ENCODE results near the gene TSC22D4. TPM values are rescaled to one million over a fixed set of nuclear protein-coding genes. Genes with fewer than 3 reads are reported as not detected.
A peak's percentile ranks its signal among the peaks of the same experiment; 100 is the strongest.

TSC22D4 gene
- total RNA-seq, 2 experiments from 2014 or later: 133 to 136 TPM

GRCh38 chr7:100434297-100435144 lies 44.5 kb downstream of the TSC22D4 start:
- H3K4me3 Mint-ChIP-seq: peak overlapping the region; percentile 89
- peaks cover 53% of the 10 kb centered on the region for H3K4me1 Mint-ChIP-seq
- no peaks in the 10 kb centered on the region for H3K27me3 Mint-ChIP-seq
- DNase-seq: no peak
- peak overlapping the region; percentile 93 for H3K27ac Mint-ChIP-seq
- ChIA-PET CTCF (interaction anchor here (1.0 to 1.1 kb wide), 3 partner anchors 16 to 125 kb away, joined by 3 to 4 read pairs (median 3); no protein-coding TSS in a partner anchor), POLR2A (interaction anchor here (0.7 to 4.3 kb wide), 15 partner anchors 10 to 691 kb away, joined by 3 to 25 read pairs (median 4); partner anchors contain the start of genes FBXO24, LRCH4, MOSPD3 and POP7)
- H3K36me3 Mint-ChIP-seq (ENCODE audit: low read depth): peaks cover 57% of the 10 kb centered on the region
- H3K9me3 Mint-ChIP-seq: no peaks in the 10 kb centered on the region

GRCh38 chr7:100433592-100434296 lies 45.3 kb downstream of the TSC22D4 start:
- H3K4me1 Mint-ChIP-seq: peaks cover 57% of the 10 kb centered on the region
- H3K27ac Mint-ChIP-seq: peak overlapping the region; percentile 93
- no peaks in the 10 kb centered on the region for H3K27me3 Mint-ChIP-seq
- ChIA-PET CTCF (interaction anchor here (1.1 kb wide), 1 partner anchor 126 kb away, joined by 4 read pairs; no protein-coding TSS in a partner anchor), POLR2A (interaction anchor here (1.0 to 4.3 kb wide), 7 partner anchors 11 to 213 kb away, joined by 3 to 25 read pairs (median 3); partner anchors contain the start of gene MOSPD3)
- H3K36me3 Mint-ChIP-seq (ENCODE audit: low read depth): peaks cover 64% of the 10 kb centered on the region
- peak overlapping the region; percentile 89 for H3K4me3 Mint-ChIP-seq
- DNase-seq: no peak
- H3K9me3 Mint-ChIP-seq: no peaks in the 10 kb centered on the region

- Mint-ChIP-seq H3K4me1 (peaks cover 59% of the 10 kb centered on the region), H3K27me3 (no peaks in the 10 kb centered on the region), H3K36me3 (ENCODE audit: low read depth) (peaks cover 68% of the 10 kb centered on the region), H3K27ac (peak overlapping the region; percentile 93), H3K9me3 (no peaks in the 10 kb centered on the region), H3K4me3 (no peak overlapping the region)
- CTCF ChIA-PET: no interaction called here
- POLR2A ChIA-PET: interaction anchor here (1.0 to 4.3 kb wide), 3 partner anchors 11 to 179 kb away, joined by 3 to 25 read pairs (median 3); partner anchors contain the start of gene MOSPD3
- no peak for DNase-seq
Observed at GRCh38 chr7:100433276-100433591, 45.8 kb downstream of the TSC22D4 start.

- no peak for DNase-seq
- CTCF ChIA-PET: no interaction called here
- H3K4me3 Mint-ChIP-seq: no peak overlapping the region
- peaks cover 63% of the 10 kb centered on the region for H3K4me1 Mint-ChIP-seq
- peaks cover 1% of the 10 kb centered on the region for H3K27me3 Mint-ChIP-seq
- peak overlapping the region; percentile 93 for H3K27ac Mint-ChIP-seq
- POLR2A ChIA-PET: interaction anchor here (1.0 to 4.3 kb wide), 3 partner anchors 12 to 180 kb away, joined by 3 to 25 read pairs (median 3); partner anchors contain the start of gene MOSPD3
- peaks cover 72% of the 10 kb centered on the region for H3K36me3 Mint-ChIP-seq (ENCODE audit: low read depth)
- H3K9me3 Mint-ChIP-seq: no peaks in the 10 kb centered on the region
Observed at GRCh38 chr7:100432621-100433275, 46.3 kb downstream of the TSC22D4 start.

- Mint-ChIP-seq H3K36me3 (ENCODE audit: low read depth) (peaks cover 72% of the 10 kb centered on the region), H3K4me3 (peak overlapping the region; percentile 87), H3K4me1 (peaks cover 65% of the 10 kb centered on the region), H3K27ac (peak overlapping the region; percentile 93), H3K9me3 (no peaks in the 10 kb centered on the region), H3K27me3 (peaks cover 3% of the 10 kb centered on the region)
- POLR2A ChIA-PET: no interaction called here
- no peak for DNase-seq
- CTCF ChIA-PET: no interaction called here
Observed at GRCh38 chr7:100432053-100432452, 47.0 kb downstream of the TSC22D4 start.

- Mint-ChIP-seq H3K9me3 (no peaks in the 10 kb centered on the region), H3K4me1 (peaks cover 63% of the 10 kb centered on the region), H3K27ac (peak overlapping the region; percentile 93), H3K27me3 (peaks cover 3% of the 10 kb centered on the region), H3K4me3 (peak overlapping the region; percentile 87), H3K36me3 (ENCODE audit: low read depth) (peaks cover 70% of the 10 kb centered on the region)
- ChIA-PET CTCF (no interaction called here), POLR2A (no interaction called here)
- no peak for DNase-seq
Observed at GRCh38 chr7:100431286-100431735, 47.7 kb downstream of the TSC22D4 start.

- H3K27ac Mint-ChIP-seq: peak overlapping the region; percentile 93
- H3K9me3 Mint-ChIP-seq: no peaks in the 10 kb centered on the region
- H3K4me1 Mint-ChIP-seq: peaks cover 63% of the 10 kb centered on the region
- CTCF ChIA-PET: interaction anchor here (2.7 kb wide), 1 partner anchor 25 kb away, joined by 9 read pairs; no protein-coding TSS in a partner anchor
- DNase-seq: peak; percentile 51
- peaks cover 3% of the 10 kb centered on the region for H3K27me3 Mint-ChIP-seq
- peak overlapping the region; percentile 87 for H3K4me3 Mint-ChIP-seq
- peaks cover 67% of the 10 kb centered on the region for H3K36me3 Mint-ChIP-seq (ENCODE audit: low read depth)
- POLR2A ChIA-PET: interaction anchor here (0.8 to 3.2 kb wide), 18 partner anchors 10 to 873 kb away, joined by 3 to 43 read pairs (median 4); partner anchors contain the start of genes AGFG2, FBXO24, LRCH4 and MOSPD3
Observed at GRCh38 chr7:100430493-100431285, 48.3 kb downstream of the TSC22D4 start.

GRCh38 chr7:100429637-100430492 lies 49.1 kb downstream of the TSC22D4 start, which contains the start of gene MEPCE:
Gene MEPCE (plus strand): TSS chr7:100429831. CDS start chr7:100430019, 188 bp downstream.
- H3K4me1 Mint-ChIP-seq: peaks cover 61% of the 10 kb centered on the region
- CTCF ChIA-PET: interaction anchor here (0.9 to 2.7 kb wide), 7 partner anchors 21 to 348 kb away, joined by 3 to 9 read pairs (median 4); partner anchors contain the start of genes AP4M1, MCM7 and MOSPD3
- H3K27ac Mint-ChIP-seq: peak within 1 kb of the TSS; percentile 100
- POLR2A ChIA-PET: interaction anchor here (0.6 to 3.2 kb wide), 48 partner anchors 8 to 872 kb away, joined by 3 to 43 read pairs (median 4); partner anchors contain the start of genes AGFG2, AP4M1, FBXO24 and GPC2
- DNase-seq: peak; percentile 96
- peak within 1 kb of the TSS; percentile 92 for H3K4me3 Mint-ChIP-seq
- H3K36me3 Mint-ChIP-seq (ENCODE audit: low read depth): peaks cover 59% of the 10 kb centered on the region
- H3K9me3 Mint-ChIP-seq: no peaks in the 10 kb centered on the region
- peaks cover 3% of the 10 kb centered on the region for H3K27me3 Mint-ChIP-seq

GRCh38 chr7:100428967-100429636 lies 49.9 kb downstream of the TSC22D4 start:
- Mint-ChIP-seq H3K27ac (peak overlapping the region; percentile 100), H3K4me3 (peak overlapping the region; percentile 92), H3K36me3 (ENCODE audit: low read depth) (peaks cover 51% of the 10 kb centered on the region), H3K4me1 (peaks cover 53% of the 10 kb centered on the region), H3K27me3 (peaks cover 3% of the 10 kb centered on the region), H3K9me3 (no peaks in the 10 kb centered on the region)
- peak; percentile 100 for DNase-seq
- POLR2A ChIA-PET: interaction anchor here (0.6 to 3.2 kb wide), 45 partner anchors 9 to 871 kb away, joined by 3 to 43 read pairs (median 5); partner anchors contain the start of genes AGFG2, AP4M1, FBXO24 and GPC2
- CTCF ChIA-PET: interaction anchor here (0.9 to 2.7 kb wide), 13 partner anchors 8 to 423 kb away, joined by 3 to 9 read pairs (median 4); partner anchors contain the start of genes AP4M1, MCM7, MOSPD3 and POP7

GRCh38 chr7:100428199-100428966 lies 50.6 kb downstream of the TSC22D4 start, which contains the start of gene ZCWPW1:
Gene ZCWPW1 (minus strand): TSS chr7:100428703. CDS start chr7:100420649, 8,054 bp downstream.
- peak; percentile 96 for DNase-seq
- H3K36me3 Mint-ChIP-seq (ENCODE audit: low read depth): peaks cover 44% of the 10 kb centered on the region
- H3K4me1 Mint-ChIP-seq: peaks cover 46% of the 10 kb centered on the region
- peak within 1 kb of the TSS; percentile 100 for H3K27ac Mint-ChIP-seq
- ChIA-PET CTCF (interaction anchor here (0.8 to 2.7 kb wide), 13 partner anchors 8 to 424 kb away, joined by 3 to 9 read pairs (median 4); partner anchors contain the start of genes AP4M1, MCM7, MOSPD3 and POP7), POLR2A (interaction anchor here (0.7 to 3.2 kb wide), 40 partner anchors 10 to 870 kb away, joined by 3 to 43 read pairs (median 5); partner anchors contain the start of genes AGFG2, AP4M1, FBXO24 and LRCH4)
- H3K9me3 Mint-ChIP-seq: no peaks in the 10 kb centered on the region
- H3K27me3 Mint-ChIP-seq: peaks cover 3% of the 10 kb centered on the region
- peak within 1 kb of the TSS; percentile 92 for H3K4me3 Mint-ChIP-seq
